ENCODE data around the gene HIBADH.

Gene HIBADH

DNA sequence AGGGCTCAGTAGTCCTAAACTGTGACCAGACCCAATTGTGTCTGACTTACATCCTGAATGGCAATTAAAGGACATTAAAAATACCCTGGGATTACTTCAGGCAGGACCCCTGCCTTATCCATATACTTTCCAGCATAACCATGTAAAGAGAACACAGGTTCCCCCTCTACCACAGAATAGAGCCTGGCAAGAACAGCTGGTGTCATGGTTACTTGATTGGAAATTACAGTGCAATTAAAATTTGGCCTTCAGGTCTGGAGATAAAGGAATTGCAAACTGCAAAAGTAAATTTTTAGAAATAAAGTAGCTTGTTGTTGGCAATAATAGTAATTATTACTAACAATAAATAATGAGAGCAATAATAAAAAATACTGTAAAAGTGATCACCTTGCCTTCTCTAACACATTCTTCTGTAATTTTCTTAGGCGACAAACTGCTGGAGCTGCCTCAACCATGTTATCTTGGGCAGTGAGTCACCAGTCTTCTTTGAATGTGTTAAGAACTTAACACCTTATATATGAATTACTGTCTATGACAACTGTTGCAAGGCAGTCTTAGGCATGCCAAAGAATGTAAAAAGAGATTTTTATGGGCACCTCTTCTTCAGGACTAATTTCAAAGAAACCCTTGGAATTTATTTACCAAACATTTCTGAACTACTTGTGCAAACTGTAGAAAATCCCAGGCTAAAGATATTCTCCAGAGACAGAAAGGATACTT is 53.7 kb downstream of the HIBADH start:
- TF ChIP-seq TAF1 (IDR thresholded peaks at IDR 0.05; ENCODE audit: borderline replicate concordance, low read depth, low read length) (no peak), POLR2A (IDR thresholded peaks at IDR 0.05; ENCODE audit: low read depth, low read length) (no peak), POLR2AphosphoS5 (IDR thresholded peaks at IDR 0.05; ENCODE audit: low read depth, low read length) (no peak)
- FAIRE-seq (no peak), DNase-seq (ENCODE audit: insufficient read length) (no peak)

DNA sequence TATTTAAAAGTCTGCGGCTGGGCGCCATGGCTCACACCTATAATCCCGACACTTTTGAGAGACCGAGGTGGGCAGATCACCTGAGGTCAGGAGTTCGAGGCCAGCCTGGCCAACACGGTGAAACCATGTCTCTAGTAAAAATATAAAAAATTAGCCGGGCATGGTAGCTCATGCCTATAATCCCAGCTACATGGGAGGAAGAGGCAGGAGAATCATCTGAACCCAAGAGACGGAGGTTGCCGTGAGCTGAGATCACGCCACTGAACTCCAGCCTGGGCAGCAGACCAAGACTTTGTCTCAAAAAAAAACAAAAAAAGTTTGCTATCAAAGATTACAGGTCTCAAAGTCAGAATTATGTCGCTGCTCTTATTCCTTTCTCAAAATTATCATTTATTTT is 55.5 kb downstream of the HIBADH start:
- DNase-seq (ENCODE audit: insufficient read length) (no peak), FAIRE-seq (no peak)
- TF ChIP-seq POLR2A (IDR thresholded peaks at IDR 0.05; ENCODE audit: low read depth, low read length) (no peak), TAF1 (IDR thresholded peaks at IDR 0.05; ENCODE audit: borderline replicate concordance, low read depth, low read length) (no peak), POLR2AphosphoS5 (IDR thresholded peaks at IDR 0.05; ENCODE audit: low read depth, low read length) (no peak)

DNA sequence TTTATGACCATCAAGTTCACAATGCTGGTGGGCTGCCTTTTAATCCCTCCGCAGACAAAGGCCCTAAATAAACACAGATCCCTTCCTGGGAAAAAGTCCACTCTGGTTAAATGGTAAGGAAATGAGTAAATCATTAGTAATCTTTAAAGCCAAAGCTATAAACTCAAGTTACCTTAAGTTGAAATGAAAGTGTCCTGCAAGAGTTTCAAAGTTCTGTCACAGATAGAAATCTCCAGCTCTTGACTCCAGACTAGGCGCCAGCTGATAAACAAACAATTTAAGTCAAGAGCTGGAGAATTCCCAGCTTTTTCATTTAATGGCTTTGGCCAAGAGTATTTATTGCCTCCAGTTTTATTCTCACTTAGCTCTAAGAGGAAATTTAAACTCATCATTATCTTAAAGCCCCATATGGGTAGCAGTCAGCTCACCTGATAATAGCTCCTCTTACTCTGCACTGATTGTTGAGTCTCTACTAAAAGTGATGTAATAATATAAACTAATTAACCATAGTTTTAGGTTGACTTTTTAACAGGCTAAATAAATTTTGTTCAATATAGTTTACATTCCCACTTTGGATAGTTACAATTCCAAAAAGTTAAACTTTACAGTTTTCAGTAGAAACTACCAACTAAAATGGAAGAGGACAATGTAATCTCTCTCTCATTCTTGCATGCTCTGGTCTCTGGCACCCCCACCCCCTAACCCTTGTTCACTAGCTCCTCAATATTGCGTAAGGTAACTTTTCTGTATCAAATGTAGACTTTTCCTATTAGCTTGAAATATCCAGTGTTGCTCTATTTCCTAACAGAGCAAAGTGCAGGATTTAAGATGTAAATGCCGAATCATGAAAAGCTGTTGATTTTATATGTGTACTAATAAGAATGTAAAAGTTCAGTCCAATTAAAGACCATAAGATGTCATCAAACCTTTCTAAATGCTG is 56.1 kb downstream of the HIBADH start:
- FAIRE-seq, result no peak
- no peak for DNase-seq (ENCODE audit: insufficient read length)
- TF ChIP-seq TAF1 (IDR thresholded peaks at IDR 0.05; ENCODE audit: borderline replicate concordance, low read depth, low read length), result no peak
- TF ChIP-seq POLR2A (IDR thresholded peaks at IDR 0.05; ENCODE audit: low read depth, low read length), result no peak
- TF ChIP-seq POLR2AphosphoS5 (IDR thresholded peaks at IDR 0.05; ENCODE audit: low read depth, low read length), result no peak

DNA sequence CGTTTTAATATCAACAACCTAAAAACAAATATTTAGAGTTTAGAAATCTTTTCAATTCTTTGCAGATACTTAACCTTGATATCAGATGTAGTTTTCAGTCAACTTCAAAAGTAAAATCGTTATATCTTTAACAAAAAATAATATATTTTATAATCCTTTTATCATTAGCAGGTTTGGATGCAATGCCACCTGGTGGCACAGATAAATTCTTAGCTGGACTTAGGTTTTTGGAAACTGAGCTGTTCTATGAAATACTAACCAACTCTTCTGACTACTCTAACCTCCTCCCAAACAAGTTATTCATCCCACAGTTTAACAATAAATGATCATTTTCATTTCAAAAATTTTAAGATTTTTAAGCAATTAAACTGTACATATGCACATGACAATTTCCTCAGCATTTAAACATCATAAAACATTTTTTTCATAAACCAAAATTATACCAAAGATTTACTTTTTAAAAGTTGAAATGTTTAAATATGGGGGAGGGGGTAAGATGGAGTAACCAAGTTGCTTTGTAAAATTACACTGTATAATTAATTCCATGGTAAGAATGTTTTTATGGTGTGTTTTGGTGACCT is 56.9 kb downstream of the HIBADH start:
- TF ChIP-seq POLR2A (IDR thresholded peaks at IDR 0.05; ENCODE audit: low read depth, low read length), result no peak
- TF ChIP-seq TAF1 (IDR thresholded peaks at IDR 0.05; ENCODE audit: borderline replicate concordance, low read depth, low read length), result no peak
- TF ChIP-seq POLR2AphosphoS5 (IDR thresholded peaks at IDR 0.05; ENCODE audit: low read depth, low read length), result no peak
- FAIRE-seq (no peak), DNase-seq (ENCODE audit: insufficient read length) (no peak)

DNA sequence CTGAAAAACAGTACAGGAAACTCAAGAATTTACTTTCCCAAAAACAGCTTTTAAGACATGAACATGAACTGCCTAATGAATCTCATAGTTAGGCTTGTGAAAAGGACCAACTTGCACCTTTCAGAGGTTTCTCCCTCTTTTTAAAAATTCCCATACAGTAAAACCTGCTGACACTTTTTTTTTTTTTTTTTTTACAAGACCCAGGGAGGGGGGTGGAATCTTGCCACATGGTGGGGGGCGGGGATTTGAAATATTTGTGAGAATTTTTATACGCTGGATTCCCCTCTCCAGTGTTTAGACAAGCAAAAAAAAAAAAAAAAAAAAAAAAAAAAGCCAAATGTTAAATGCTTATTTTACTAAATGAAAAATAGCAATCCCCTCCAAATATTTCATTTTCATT is 57.4 kb downstream of the HIBADH start:
- no peak for FAIRE-seq
- no peak for TF ChIP-seq TAF1 (IDR thresholded peaks at IDR 0.05; ENCODE audit: borderline replicate concordance, low read depth, low read length)
- TF ChIP-seq POLR2A (IDR thresholded peaks at IDR 0.05; ENCODE audit: low read depth, low read length), result no peak
- no peak for TF ChIP-seq POLR2AphosphoS5 (IDR thresholded peaks at IDR 0.05; ENCODE audit: low read depth, low read length)
- no peak for DNase-seq (ENCODE audit: insufficient read length)

DNA sequence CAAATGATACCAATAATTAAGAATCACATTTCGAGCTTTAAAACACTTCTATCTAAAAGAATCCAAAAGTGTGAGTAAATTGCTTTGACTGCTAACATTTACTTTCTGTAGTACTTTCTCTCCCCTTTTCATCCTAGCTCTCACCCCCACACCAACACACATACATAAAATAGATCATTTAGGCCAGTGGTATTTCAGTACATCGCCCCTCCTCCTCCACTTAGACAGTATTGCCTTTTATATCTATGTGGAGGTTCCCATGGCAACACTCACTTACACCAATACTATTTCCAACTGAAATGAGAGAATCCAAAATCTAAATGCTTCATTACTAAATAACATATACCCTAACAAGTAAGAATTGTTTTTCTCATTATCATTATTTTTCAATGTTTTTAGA is 58.9 kb downstream of the HIBADH start:
- DNase-seq (ENCODE audit: insufficient read length) (no peak), FAIRE-seq (no peak)
- TF ChIP-seq POLR2AphosphoS5 (IDR thresholded peaks at IDR 0.05; ENCODE audit: low read depth, low read length) (no peak), TAF1 (IDR thresholded peaks at IDR 0.05; ENCODE audit: borderline replicate concordance, low read depth, low read length) (no peak), POLR2A (IDR thresholded peaks at IDR 0.05; ENCODE audit: low read depth, low read length) (no peak)

DNA sequence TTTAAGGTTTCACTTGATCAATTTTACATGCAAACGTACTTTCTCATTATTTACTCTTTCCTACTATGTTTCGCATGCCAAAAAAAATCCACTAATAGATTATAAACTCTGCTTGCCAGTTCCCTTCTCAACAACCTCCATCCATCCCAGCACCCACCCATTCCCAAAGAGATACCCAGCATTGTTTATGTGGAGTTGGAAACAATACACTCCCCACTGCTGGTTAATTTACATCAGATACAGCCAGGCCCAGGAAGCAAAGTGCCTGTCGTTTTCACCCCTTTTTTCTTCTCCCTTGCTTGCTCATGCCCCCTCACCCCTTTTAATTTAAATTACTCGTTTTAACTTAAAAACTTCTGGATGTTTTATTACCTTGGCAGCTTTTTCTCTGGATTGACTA is 59.9 kb downstream of the HIBADH start:
- DNase-seq (ENCODE audit: insufficient read length), result no peak

DNA sequence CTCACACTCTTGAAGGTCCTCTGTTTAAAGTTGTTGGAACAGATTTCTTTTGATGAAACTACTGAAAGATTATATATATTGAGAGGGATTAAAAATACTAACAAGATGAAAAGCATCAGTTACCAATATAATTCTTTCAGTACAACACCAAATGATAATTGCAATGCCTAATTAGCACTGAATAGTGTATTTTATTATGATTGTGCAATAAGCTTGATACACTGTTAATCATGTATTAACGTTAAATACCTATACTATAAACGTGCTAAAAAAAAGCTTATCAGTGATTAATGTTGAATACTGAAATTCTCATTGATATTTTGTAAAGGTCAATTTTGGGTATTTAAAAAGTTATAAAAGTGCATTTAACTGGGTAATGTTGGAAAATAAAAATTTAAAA is 61.5 kb downstream of the HIBADH start:
- no peak for DNase-seq (ENCODE audit: insufficient read length)
- TF ChIP-seq TAF1 (IDR thresholded peaks at IDR 0.05; ENCODE audit: borderline replicate concordance, low read depth, low read length) (no peak), POLR2AphosphoS5 (IDR thresholded peaks at IDR 0.05; ENCODE audit: low read depth, low read length) (no peak), POLR2A (IDR thresholded peaks at IDR 0.05; ENCODE audit: low read depth, low read length) (no peak)
- no peak for FAIRE-seq

More for the DNA sequence above, 59.9 kb downstream of the HIBADH start:
- FAIRE-seq, result no peak
- TF ChIP-seq POLR2AphosphoS5 (IDR thresholded peaks at IDR 0.05; ENCODE audit: low read depth, low read length) (no peak), TAF1 (IDR thresholded peaks at IDR 0.05; ENCODE audit: borderline replicate concordance, low read depth, low read length) (no peak), POLR2A (IDR thresholded peaks at IDR 0.05; ENCODE audit: low read depth, low read length) (no peak)

DNA sequence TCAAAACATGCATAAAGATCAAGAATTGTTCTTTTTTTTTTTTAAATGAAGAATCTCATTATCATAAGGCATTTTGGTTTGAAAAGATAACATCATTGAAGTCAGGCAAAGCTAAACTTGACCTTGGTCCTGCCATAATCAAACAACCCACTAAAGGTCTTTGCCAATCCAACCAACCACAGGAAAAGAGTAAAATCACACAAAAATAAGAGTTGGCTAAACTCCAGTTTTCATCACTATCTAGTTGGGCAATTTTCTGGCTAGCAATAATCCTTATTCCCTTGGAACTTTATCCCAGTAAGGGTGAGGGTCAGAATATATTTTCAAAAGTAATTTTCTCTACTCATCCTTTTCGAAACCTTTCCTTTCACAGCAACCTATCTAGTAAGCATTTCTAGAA is 62.4 kb downstream of the HIBADH start:
- DNase-seq (ENCODE audit: insufficient read length) (no peak), FAIRE-seq (no peak)
- TF ChIP-seq POLR2A (IDR thresholded peaks at IDR 0.05; ENCODE audit: low read depth, low read length), result no peak
- no peak for TF ChIP-seq TAF1 (IDR thresholded peaks at IDR 0.05; ENCODE audit: borderline replicate concordance, low read depth, low read length)
- no peak for TF ChIP-seq POLR2AphosphoS5 (IDR thresholded peaks at IDR 0.05; ENCODE audit: low read depth, low read length)

DNA sequence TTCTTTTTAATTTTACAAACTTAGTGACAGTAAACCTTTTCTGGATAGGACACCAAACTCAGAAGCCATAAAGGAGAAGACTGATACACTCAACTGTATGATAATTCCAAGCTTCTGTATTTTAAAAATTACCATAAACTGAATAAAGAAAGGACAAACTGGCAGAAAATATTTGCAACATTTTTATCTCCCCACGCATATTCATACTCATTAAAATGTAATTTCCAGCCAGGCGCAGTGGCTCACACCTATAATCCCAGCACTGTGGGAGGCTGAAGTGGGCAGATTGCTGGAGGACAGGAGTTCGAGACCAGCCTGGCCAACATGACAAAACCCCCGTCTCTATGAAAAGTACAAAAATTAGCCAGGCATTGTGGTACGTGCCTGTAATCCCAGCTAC is 67.7 kb downstream of the HIBADH start:
- no peak for TF ChIP-seq TAF1 (IDR thresholded peaks at IDR 0.05; ENCODE audit: borderline replicate concordance, low read depth, low read length)
- TF ChIP-seq POLR2A (IDR thresholded peaks at IDR 0.05; ENCODE audit: low read depth, low read length), result no peak
- no peak for TF ChIP-seq POLR2AphosphoS5 (IDR thresholded peaks at IDR 0.05; ENCODE audit: low read depth, low read length)
- DNase-seq (ENCODE audit: insufficient read length), result no peak
- no peak for FAIRE-seq

DNA sequence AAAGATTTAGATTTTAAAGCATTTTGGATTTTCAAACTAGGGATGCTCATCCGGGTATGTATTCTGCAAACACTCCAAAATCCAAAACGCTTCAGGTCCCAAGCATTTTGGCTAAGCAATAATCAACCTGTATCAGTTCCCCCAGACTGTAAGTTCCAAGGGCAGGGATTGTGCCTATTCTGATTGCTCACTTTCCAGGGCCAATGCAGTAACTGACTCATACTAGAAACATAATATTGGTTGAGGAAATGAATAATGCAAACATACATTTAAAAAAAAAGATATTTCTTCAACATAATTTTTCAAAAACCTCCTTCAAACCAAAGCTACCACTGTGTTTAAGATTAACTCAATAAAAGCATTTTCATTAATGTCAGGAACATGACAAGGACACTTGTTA is 69.5 kb downstream of the HIBADH start:
- no peak for FAIRE-seq
- DNase-seq (ENCODE audit: insufficient read length), result no peak
- no peak for TF ChIP-seq TAF1 (IDR thresholded peaks at IDR 0.05; ENCODE audit: borderline replicate concordance, low read depth, low read length)
- TF ChIP-seq POLR2AphosphoS5 (IDR thresholded peaks at IDR 0.05; ENCODE audit: low read depth, low read length), result no peak
- TF ChIP-seq POLR2A (IDR thresholded peaks at IDR 0.05; ENCODE audit: low read depth, low read length), result no peak

All from GM12892 (cell line).